ENCODE results near the gene C2orf81. TPM values are rescaled to one million over a fixed set of nuclear protein-coding genes. Genes with fewer than 3 reads are reported as not detected.

C2orf81 gene
- total and polyA plus RNA-seq, 4 donors: 0.08 to 0.44 (median 0.29) TPM

GRCh38 chr2:74383254-74383653, 38.2 kb downstream of the C2orf81 start (continued):
- no peak for TF ChIP-seq ZBTB33 (IDR thresholded peaks at IDR 0.05)
- TF ChIP-seq FOXA2 (IDR thresholded peaks at IDR 0.05): peak; percentile 64
- peak; percentile 77 for TF ChIP-seq YY1 (IDR thresholded peaks at IDR 0.05)

DNA sequence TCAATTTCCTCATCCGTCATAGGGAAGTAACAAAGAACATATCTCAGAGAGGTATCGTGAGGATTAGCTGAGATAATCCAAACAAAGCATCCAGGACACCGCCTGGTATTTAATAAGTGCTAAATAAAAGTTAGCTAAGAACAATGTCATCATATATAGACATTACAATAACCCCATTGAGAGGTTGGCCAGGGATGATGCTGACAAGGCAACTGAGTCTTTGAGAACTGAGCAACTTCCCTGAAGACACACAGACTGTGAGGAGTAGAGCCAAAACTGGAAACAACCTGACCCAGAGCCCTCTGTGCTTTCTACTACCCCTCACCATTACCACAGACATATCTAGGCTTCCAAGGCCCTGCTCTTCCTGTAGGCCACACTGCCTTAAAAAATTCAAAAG, 39.7 kb downstream of the C2orf81 start:
- Histone ChIP-seq H3K4me3 (ENCODE audit: low read depth in 1 of 3, low read length in 3 of 3) (no peak overlapping the region), H3K4me1 (ENCODE audit: control insufficient read depth in 4 of 4, insufficient read depth in 4 of 4, low read length in 3 of 4) (peaks cover 3 to 24% (median 10%) of the 10 kb centered on the region in 4 donors), H3K27me3 (ENCODE audit: control insufficient read depth in 4 of 4, insufficient read depth in 4 of 4, low read length in 3 of 4) (no peaks in the 10 kb centered on the region), H3K9me3 (ENCODE audit: control insufficient read depth in 4 of 4, low read length in 3 of 4) (no peaks in the 10 kb centered on the region), H3K9ac (ENCODE audit: low read depth in 1 of 2, low read length in 2 of 2) (no peak overlapping the region), H3K27ac (ENCODE audit: low read depth in 1 of 2, low read length in 2 of 2) (no peak overlapping the region), H3K36me3 (ENCODE audit: control insufficient read depth in 4 of 4, insufficient read depth in 3 of 4, low read depth in 1 of 4, low read length in 3 of 4) (peaks cover 0 to 9% (median 5%) of the 10 kb centered on the region in 4 donors)
- TF ChIP-seq, protein P1, sequence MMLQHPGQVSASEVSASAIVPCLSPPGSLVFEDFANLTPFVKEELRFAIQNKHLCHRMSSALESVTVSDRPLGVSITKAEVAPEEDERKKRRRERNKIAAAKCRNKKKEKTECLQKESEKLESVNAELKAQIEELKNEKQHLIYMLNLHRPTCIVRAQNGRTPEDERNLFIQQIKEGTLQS (IDR thresholded peaks at IDR 0.05): no peak
- TF ChIP-seq SP1 (IDR thresholded peaks at IDR 0.05): no peak
- TF ChIP-seq RAD21 (IDR thresholded peaks at IDR 0.05): no peak
- TF ChIP-seq GABPA (IDR thresholded peaks at IDR 0.05 in 1 of 2, conservative IDR thresholded peaks at IDR 0.05 in 1 of 2): no peak
- TF ChIP-seq FOXA2 (IDR thresholded peaks at IDR 0.05): no peak
- no peak for TF ChIP-seq HNF4G (IDR thresholded peaks at IDR 0.05)
- no peak for TF ChIP-seq NR2F2 (IDR thresholded peaks at IDR 0.05)
- TF ChIP-seq TAF1 (conservative IDR thresholded peaks at IDR 0.05): no peak
- TF ChIP-seq, protein P2, sequence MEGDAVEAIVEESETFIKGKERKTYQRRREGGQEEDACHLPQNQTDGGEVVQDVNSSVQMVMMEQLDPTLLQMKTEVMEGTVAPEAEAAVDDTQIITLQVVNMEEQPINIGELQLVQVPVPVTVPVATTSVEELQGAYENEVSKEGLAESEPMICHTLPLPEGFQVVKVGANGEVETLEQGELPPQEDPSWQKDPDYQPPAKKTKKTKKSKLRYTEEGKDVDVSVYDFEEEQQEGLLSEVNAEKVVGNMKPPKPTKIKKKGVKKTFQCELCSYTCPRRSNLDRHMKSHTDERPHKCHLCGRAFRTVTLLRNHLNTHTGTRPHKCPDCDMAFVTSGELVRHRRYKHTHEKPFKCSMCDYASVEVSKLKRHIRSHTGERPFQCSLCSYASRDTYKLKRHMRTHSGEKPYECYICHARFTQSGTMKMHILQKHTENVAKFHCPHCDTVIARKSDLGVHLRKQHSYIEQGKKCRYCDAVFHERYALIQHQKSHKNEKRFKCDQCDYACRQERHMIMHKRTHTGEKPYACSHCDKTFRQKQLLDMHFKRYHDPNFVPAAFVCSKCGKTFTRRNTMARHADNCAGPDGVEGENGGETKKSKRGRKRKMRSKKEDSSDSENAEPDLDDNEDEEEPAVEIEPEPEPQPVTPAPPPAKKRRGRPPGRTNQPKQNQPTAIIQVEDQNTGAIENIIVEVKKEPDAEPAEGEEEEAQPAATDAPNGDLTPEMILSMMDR (IDR thresholded peaks at IDR 0.05; ENCODE audit: low read depth, low read length, missing input control): no peak
- TF ChIP-seq RXRA (IDR thresholded peaks at IDR 0.05): no peak
- no peak for TF ChIP-seq YY1 (IDR thresholded peaks at IDR 0.05)
- no peak for TF ChIP-seq HNF4A (conservative IDR thresholded peaks at IDR 0.05)
- TF ChIP-seq JUND (IDR thresholded peaks at IDR 0.05): no peak
- TF ChIP-seq, protein P3, sequence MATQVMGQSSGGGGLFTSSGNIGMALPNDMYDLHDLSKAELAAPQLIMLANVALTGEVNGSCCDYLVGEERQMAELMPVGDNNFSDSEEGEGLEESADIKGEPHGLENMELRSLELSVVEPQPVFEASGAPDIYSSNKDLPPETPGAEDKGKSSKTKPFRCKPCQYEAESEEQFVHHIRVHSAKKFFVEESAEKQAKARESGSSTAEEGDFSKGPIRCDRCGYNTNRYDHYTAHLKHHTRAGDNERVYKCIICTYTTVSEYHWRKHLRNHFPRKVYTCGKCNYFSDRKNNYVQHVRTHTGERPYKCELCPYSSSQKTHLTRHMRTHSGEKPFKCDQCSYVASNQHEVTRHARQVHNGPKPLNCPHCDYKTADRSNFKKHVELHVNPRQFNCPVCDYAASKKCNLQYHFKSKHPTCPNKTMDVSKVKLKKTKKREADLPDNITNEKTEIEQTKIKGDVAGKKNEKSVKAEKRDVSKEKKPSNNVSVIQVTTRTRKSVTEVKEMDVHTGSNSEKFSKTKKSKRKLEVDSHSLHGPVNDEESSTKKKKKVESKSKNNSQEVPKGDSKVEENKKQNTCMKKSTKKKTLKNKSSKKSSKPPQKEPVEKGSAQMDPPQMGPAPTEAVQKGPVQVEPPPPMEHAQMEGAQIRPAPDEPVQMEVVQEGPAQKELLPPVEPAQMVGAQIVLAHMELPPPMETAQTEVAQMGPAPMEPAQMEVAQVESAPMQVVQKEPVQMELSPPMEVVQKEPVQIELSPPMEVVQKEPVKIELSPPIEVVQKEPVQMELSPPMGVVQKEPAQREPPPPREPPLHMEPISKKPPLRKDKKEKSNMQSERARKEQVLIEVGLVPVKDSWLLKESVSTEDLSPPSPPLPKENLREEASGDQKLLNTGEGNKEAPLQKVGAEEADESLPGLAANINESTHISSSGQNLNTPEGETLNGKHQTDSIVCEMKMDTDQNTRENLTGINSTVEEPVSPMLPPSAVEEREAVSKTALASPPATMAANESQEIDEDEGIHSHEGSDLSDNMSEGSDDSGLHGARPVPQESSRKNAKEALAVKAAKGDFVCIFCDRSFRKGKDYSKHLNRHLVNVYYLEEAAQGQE (IDR thresholded peaks at IDR 0.05): no peak
- TF ChIP-seq EGR1 (IDR thresholded peaks at IDR 0.05; ENCODE audit: low read depth in 2 of 2): no peak
- TF ChIP-seq FOXA1 (IDR thresholded peaks at IDR 0.05): no peak
- no peak for DNase-seq (ENCODE audit: low spot score)
- 94% methylated on average over 3 of the region's 3 CpGs for WGBS

All from liver (tissue), 9 donors.